Keratinocyte (primary cell): ENCODE measurements around the gene VASP. TPM values are rescaled to one million over a fixed set of nuclear protein-coding genes. Genes with fewer than 3 reads are reported as not detected.

Experiments
- DNase-seq: peaks from one replicate; pipeline ENCODE4 v3.0.0-alpha.2; 2011; ENCODE audit warnings: low read depth, missing footprints, low spot score
- FAIRE-seq: peaks from 2 replicates; lab custom pipeline; 2011; peaks lifted over from hg19 to GRCh38; lab: Jason Lieb, UNC
- H2AFZ ChIP-seq: 2 replicates; pipeline ENCODE4 v1.6.0; 2012; ENCODE audit warnings: low read length, control low read depth, inconsistent platforms; ENCODE audit not compliant: control insufficient read depth
- H3K27ac ChIP-seq: 2 replicates; pipeline ENCODE4 v1.5.1; 2011; ENCODE audit warnings: low read length; ENCODE audit not compliant: control insufficient read depth, insufficient read depth
- H3K27me3 ChIP-seq: 3 replicates; pipeline ENCODE4 v1.6.0; 2011; ENCODE audit warnings: low read length; ENCODE audit not compliant: control insufficient read depth, insufficient read depth; ENCODE audit errors: extremely low read depth
- H3K36me3 ChIP-seq, 2 experiments: 2 replicates in 1 of 2; 3 replicates in 1 of 2; pipeline ENCODE4 v1.5.1; 2011; ENCODE audit warnings: low read length in 2 of 2, mild to moderate bottlenecking in 1 of 2; ENCODE audit not compliant: control insufficient read depth in 2 of 2, insufficient read depth in 2 of 2; ENCODE audit errors: extremely low read depth in 1 of 2
- H3K4me1 ChIP-seq: 3 replicates; pipeline ENCODE4 v1.5.1; 2011; ENCODE audit warnings: low read length; ENCODE audit not compliant: control insufficient read depth, insufficient read depth; ENCODE audit errors: extremely low read depth
- H3K4me2 ChIP-seq: 3 replicates; pipeline ENCODE4 v1.6.0; 2011; ENCODE audit warnings: low read depth, low read length; ENCODE audit not compliant: control insufficient read depth, insufficient read depth; ENCODE audit errors: extremely low read depth
- H3K4me3 ChIP-seq, 3 experiments: fragments of 200-600 bp in 1 of 3; sonication (generic) in 1 of 3; 2 replicates in 2 of 3; 3 replicates in 1 of 3; pipeline ENCODE4 v1.5.1; 2011 to 2016; ENCODE audit warnings: low read length in 3 of 3, mild to moderate bottlenecking in 3 of 3, control low read depth in 2 of 3, inconsistent platforms in 1 of 3, low read depth in 1 of 3, mixed read lengths in 1 of 3, mixed run types in 1 of 3, moderate library complexity in 1 of 3; ENCODE audit not compliant: control insufficient read depth in 2 of 3, insufficient read depth in 2 of 3; ENCODE audit errors: extremely low read depth in 1 of 3
- H3K79me2 ChIP-seq: 2 replicates; pipeline ENCODE4 v1.6.0; 2012; ENCODE audit warnings: low read length; ENCODE audit not compliant: control insufficient read depth, insufficient read depth
- H3K9ac ChIP-seq: 3 replicates; pipeline ENCODE4 v1.6.0; 2011; ENCODE audit warnings: low read length; ENCODE audit not compliant: control insufficient read depth, insufficient read depth; ENCODE audit errors: extremely low read depth
- H3K9me1 ChIP-seq: 3 replicates; pipeline ENCODE4 v1.6.0; 2011; ENCODE audit warnings: low read length; ENCODE audit not compliant: control insufficient read depth, insufficient read depth; ENCODE audit errors: extremely low read depth
- H3K9me3 ChIP-seq: 2 replicates; pipeline ENCODE4 v1.5.1; 2012; ENCODE audit warnings: low read depth, low read length; ENCODE audit not compliant: control insufficient read depth
- H4K20me1 ChIP-seq: 3 replicates; pipeline ENCODE4 v1.6.0; 2011; ENCODE audit warnings: low read length; ENCODE audit not compliant: control insufficient read depth, insufficient read depth; ENCODE audit errors: extremely low read depth
- EZH2 ChIP-seq: IDR thresholded peaks from one replicate; pipeline ENCODE4 v1.6.1; 2012; ENCODE audit warnings: inconsistent platforms, mild to moderate bottlenecking, low read length, moderate library complexity
- dilution Hi-C: fragments of 300-500 bp; cut with MboI; formaldehyde crosslinking; loops from one replicate; pipeline ENCODE4 v1.7.0; 2020; ENCODE audit warnings: low sequenced_read_pairs; ENCODE audit not compliant: extremely low pct_ligation_motif_present
- polyA minus RNA-seq, 3 experiments: library from RNA; depleted of rRNA, polyadenylated mRNA; stranded (reverse); fragments of >200 nt; gene quantifications; 1 replicate in 1 of 3; 2 replicates in 1 of 3; 3 replicates in 1 of 3; pipeline ENCODE4 v1.2.3, GENCODE V29; 2011
- polyA plus RNA-seq, 5 experiments: library from polyadenylated mRNA; depleted of rRNA in 3 of 5; stranded (reverse) in 3 of 5; stranded (forward) in 1 of 5; unstranded in 1 of 5; fragments of >200 nt; gene quantifications; 1 replicate in 1 of 5; 2 replicates in 3 of 5; 3 replicates in 1 of 5; pipeline versions ENCODE4 v1.2.1 to v1.2.3, GENCODE V29; 2011 to 2012; ENCODE audit warnings: missing spikeins in 2 of 5, low read depth in 1 of 5, low replicate concordance in 1 of 5
- TF ChIP-seq, protein P1 (sequence below), 3 experiments: IDR thresholded peaks in 1 of 3; conservative IDR thresholded peaks in 1 of 3; optimal IDR thresholded peaks in 1 of 3; 2 replicates in 2 of 3; 3 replicates in 1 of 3; pipeline versions ENCODE3 to v1.5.1; 2011; ENCODE audit warnings: low read length in 3 of 3, mild to moderate bottlenecking in 3 of 3, moderate library complexity in 2 of 3, control low read depth in 1 of 3, inconsistent platforms in 1 of 3; ENCODE audit not compliant: insufficient read depth in 2 of 3; ENCODE audit errors: extremely low read depth in 1 of 3

The VASP gene
- polyA plus RNA-seq (99.0 to 117 TPM (median 110 TPM) in 3 replicates), polyA minus RNA-seq (88.7 to 145 TPM (median 99.3 TPM) in 3 replicates)
- polyA plus RNA-seq (2011; ENCODE audit: low read depth) = 76.9 TPM
- 78.8 and 128 TPM in 2 replicates for polyA plus RNA-seq (2011; cell fraction: cytosol; rRNA removed)
- polyA plus RNA-seq (2011; cell fraction: nucleus; rRNA removed) = 94.7 and 121 TPM in 2 replicates
- polyA plus RNA-seq (2012; ENCODE audit: low replicate concordance) = 53.7 and 126 TPM in 2 replicates
- 240 TPM for polyA minus RNA-seq (2011; cell fraction: cytosol; rRNA and poly(A)+ RNA removed)
- polyA minus RNA-seq (2011; cell fraction: nucleus; rRNA and poly(A)+ RNA removed) = 117 and 165 TPM in 2 replicates

GRCh38 chr19:45506989-45507871, at the start of gene VASP:
VASP (plus strand) TSS chr19:45507479; CDS start chr19:45507772, 293 bp downstream.
- Histone ChIP-seq H3K27me3 (no peaks in the 10 kb centered on the region), H3K79me2 (peaks cover 49% of the 10 kb centered on the region), H2AFZ (peak within 1 kb of the TSS; percentile 94), H3K9me3 (no peaks in the 10 kb centered on the region), H3K9ac (peak within 1 kb of the TSS; percentile 94), H3K9me1 (peaks cover 3% of the 10 kb centered on the region), H3K4me1 (peaks cover 33% of the 10 kb centered on the region), H3K27ac (peak within 1 kb of the TSS; percentile 95), H3K36me3 (peaks cover 3 to 14% of the 10 kb centered on the region in 2 experiments), H4K20me1 (peaks cover 18% of the 10 kb centered on the region), H3K4me2 (peak within 1 kb of the TSS; percentile 100), H3K4me3 (peak within 1 kb of the TSS; percentile 58 to 99 (median 86))
- DNase-seq (no peak), FAIRE-seq (peak; percentile 76)
- no peak for TF ChIP-seq EZH2
- TF ChIP-seq, protein P1, sequence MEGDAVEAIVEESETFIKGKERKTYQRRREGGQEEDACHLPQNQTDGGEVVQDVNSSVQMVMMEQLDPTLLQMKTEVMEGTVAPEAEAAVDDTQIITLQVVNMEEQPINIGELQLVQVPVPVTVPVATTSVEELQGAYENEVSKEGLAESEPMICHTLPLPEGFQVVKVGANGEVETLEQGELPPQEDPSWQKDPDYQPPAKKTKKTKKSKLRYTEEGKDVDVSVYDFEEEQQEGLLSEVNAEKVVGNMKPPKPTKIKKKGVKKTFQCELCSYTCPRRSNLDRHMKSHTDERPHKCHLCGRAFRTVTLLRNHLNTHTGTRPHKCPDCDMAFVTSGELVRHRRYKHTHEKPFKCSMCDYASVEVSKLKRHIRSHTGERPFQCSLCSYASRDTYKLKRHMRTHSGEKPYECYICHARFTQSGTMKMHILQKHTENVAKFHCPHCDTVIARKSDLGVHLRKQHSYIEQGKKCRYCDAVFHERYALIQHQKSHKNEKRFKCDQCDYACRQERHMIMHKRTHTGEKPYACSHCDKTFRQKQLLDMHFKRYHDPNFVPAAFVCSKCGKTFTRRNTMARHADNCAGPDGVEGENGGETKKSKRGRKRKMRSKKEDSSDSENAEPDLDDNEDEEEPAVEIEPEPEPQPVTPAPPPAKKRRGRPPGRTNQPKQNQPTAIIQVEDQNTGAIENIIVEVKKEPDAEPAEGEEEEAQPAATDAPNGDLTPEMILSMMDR (optimal IDR thresholded peaks at IDR 0.05 in 1 of 3, IDR thresholded peaks at IDR 0.05 in 1 of 3, conservative IDR thresholded peaks at IDR 0.05 in 1 of 3; ENCODE audit: extremely low read depth in 1 of 3, insufficient read depth in 2 of 3, low read length in 3 of 3) = no peak
- dilution Hi-C loops = no loop called here

GRCh38 chr19:45457776-45458175, 49.5 kb upstream of the VASP start:
- H3K9me1 ChIP-seq = no peaks in the 10 kb centered on the region
- no peak overlapping the region for H3K4me2 ChIP-seq
- H2AFZ ChIP-seq = no peak overlapping the region
- dilution Hi-C loops = no loop called here
- H3K27me3 ChIP-seq = no peaks in the 10 kb centered on the region
- H4K20me1 ChIP-seq = no peaks in the 10 kb centered on the region
- no peak overlapping the region for H3K4me3 ChIP-seq
- H3K9ac ChIP-seq = no peak overlapping the region
- TF ChIP-seq, protein P1 (optimal IDR thresholded peaks at IDR 0.05 in 1 of 3, IDR thresholded peaks at IDR 0.05 in 1 of 3, conservative IDR thresholded peaks at IDR 0.05 in 1 of 3; ENCODE audit: extremely low read depth in 1 of 3, insufficient read depth in 2 of 3, low read length in 3 of 3) = no peak
- no peak for TF ChIP-seq EZH2
- no peaks in the 10 kb centered on the region for H3K79me2 ChIP-seq
- H3K9me3 ChIP-seq = no peaks in the 10 kb centered on the region
- H3K36me3 ChIP-seq = no peaks in the 10 kb centered on the region
- FAIRE-seq = no peak
- no peak for DNase-seq
- peaks cover 30% of the 10 kb centered on the region for H3K4me1 ChIP-seq
- H3K27ac ChIP-seq = no peak overlapping the region
